Activated T-cell treated with anti-CD3 and anti-CD28 coated beads, Interleukin-2, amount 50 U/mL, for 72 hours (primary cell): ENCODE measurements around the gene KIF26B. TPM values are rescaled to one million over a fixed set of nuclear protein-coding genes. Genes with fewer than 3 reads are reported as not detected.

ENCODE experiments used
- ATAC-seq, 2 donors: fragments of 150-1000 bp; cut with Tn5 transposase; replicated peaks in 1 of 2; 2 replicates each; pipeline ENCODE4 v1.10.0; 2021; ENCODE audit warnings: moderate library complexity in 2 of 2, mild to moderate bottlenecking in 1 of 2
- DNase-seq, 2 donors: peaks; one replicate each; pipeline ENCODE4 v3.0.0; 2021 to 2022; ENCODE audit warnings: mixed read lengths in 1 of 2
- H3K27ac Mint-ChIP-seq: one replicate; pipeline ENCODE4 v1.8.0; 2022; ENCODE audit warnings: mild to moderate bottlenecking, moderate library complexity, mixed read lengths
- H3K27me3 Mint-ChIP-seq: one replicate; pipeline ENCODE4 v1.8.0; 2022; ENCODE audit warnings: low read depth, mixed read lengths
- H3K36me3 Mint-ChIP-seq, 2 donors: one replicate each; pipeline ENCODE4 v1.8.0; 2022; ENCODE audit warnings: mixed read lengths in 2 of 2, mild to moderate bottlenecking in 1 of 2; ENCODE audit not compliant: insufficient read depth in 2 of 2
- H3K4me1 Mint-ChIP-seq: one replicate; pipeline ENCODE4 v1.8.0; 2022; ENCODE audit warnings: low read depth, mixed read lengths
- H3K4me3 Mint-ChIP-seq, 2 donors: one replicate each; pipeline ENCODE4 v1.8.0; 2022; ENCODE audit warnings: mild to moderate bottlenecking in 2 of 2, mixed read lengths in 2 of 2, moderate library complexity in 2 of 2
- H3K9me3 Mint-ChIP-seq, 2 donors: one replicate each; pipeline ENCODE4 v1.8.0; 2022; ENCODE audit warnings: mixed read lengths in 2 of 2
- total RNA-seq, 2 donors: library from RNA; stranded (reverse); gene quantifications; one replicate each; pipeline ENCODE4 v1.2.3, GENCODE V29; 2022

The KIF26B gene
- total RNA-seq, 2 donors from 2014 or later = 0.25 to 0.34 TPM

DNA sequence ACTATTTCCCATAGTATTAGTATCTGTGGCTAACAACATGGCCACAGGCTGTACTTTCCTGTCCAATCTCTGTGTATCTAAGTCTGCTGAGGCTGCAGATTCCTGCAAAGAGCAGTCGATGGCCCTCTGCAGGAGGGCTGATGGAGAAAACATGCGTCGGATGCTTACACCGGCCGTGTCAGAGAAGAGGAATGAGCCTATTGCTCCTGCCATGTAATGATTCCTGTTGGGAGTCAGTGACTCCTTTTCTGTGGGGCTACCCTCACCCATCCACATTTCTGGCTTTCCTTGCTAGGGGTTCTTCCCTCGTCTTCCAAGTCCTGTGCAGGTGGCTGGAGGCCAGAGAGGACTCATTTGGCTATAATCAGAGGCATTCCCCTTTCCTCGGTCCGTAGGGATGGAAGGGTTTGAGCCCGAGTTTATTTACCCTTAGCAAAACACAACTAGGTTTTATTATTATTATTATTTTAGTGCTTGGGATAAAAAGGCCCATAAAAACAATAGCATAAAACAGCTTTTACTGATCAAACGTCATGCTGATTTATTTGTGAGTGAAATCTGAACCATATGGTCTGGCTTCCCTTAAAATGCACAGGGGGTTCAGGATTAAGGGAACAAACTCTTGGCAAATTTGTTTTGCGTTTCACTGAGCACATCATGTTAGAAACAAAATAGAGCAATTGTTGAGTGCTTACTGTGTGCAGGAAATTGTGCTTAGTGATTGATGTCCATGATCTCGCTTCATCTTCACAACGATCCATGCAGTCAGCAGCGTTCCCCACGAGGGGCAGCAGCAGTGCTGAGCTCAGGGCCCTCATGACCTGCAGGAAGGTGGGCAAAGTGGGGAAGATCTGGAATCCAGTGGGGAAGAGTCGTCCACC, 70.8 kb downstream of the KIF26B start:
- DNase-seq (no peak), ATAC-seq (no peak)
- no peaks in the 10 kb centered on the region for H3K4me1 Mint-ChIP-seq
- H3K36me3 Mint-ChIP-seq = no peaks in the 10 kb centered on the region
- no peak overlapping the region for H3K4me3 Mint-ChIP-seq
- no peaks in the 10 kb centered on the region for H3K9me3 Mint-ChIP-seq
- H3K27me3 Mint-ChIP-seq = no peaks in the 10 kb centered on the region
- no peak overlapping the region for H3K27ac Mint-ChIP-seq

DNA sequence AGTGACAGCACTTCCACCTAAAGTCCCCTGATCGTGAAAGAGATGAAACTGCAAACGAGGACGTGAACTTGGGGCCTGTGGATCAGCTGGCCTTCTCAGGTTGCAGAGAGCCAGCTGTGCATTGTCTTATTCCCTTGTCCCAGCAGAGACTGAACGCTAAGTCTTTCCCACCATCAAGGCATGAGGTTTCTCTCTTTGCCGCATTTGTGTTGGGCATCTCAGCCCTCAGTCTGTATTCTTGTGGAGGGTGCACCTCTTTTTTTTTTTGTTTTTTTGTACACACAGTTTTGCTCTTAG, 71.4 kb downstream of the KIF26B start:
- DNase-seq = no peak
- no peaks in the 10 kb centered on the region for H3K36me3 Mint-ChIP-seq
- no peaks in the 10 kb centered on the region for H3K27me3 Mint-ChIP-seq
- H3K4me3 Mint-ChIP-seq = no peak overlapping the region
- no peak overlapping the region for H3K27ac Mint-ChIP-seq
- H3K4me1 Mint-ChIP-seq = no peaks in the 10 kb centered on the region
- no peak for ATAC-seq
- H3K9me3 Mint-ChIP-seq = no peaks in the 10 kb centered on the region

DNA sequence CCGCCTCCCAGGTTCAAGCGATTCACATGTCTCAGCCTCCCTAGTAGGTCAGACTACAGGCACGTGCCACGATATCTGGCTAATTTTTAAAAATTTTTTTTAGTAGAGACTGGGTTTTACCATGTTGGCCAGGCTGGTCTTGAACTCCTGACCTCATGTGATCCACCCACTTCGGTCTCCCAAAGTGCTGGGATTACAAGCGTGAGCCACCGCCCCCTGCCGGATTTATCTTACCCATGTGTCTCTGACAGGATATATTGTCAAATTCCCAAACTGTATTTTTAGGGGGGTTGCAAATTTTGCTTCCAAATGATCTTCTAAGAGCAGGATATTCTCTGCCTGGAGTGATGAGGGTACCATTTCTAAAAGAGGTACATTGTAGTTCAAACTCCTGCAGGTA, 74.3 kb downstream of the KIF26B start:
- no peaks in the 10 kb centered on the region for H3K36me3 Mint-ChIP-seq
- no peak overlapping the region for H3K27ac Mint-ChIP-seq
- ATAC-seq = no peak
- no peak overlapping the region for H3K4me3 Mint-ChIP-seq
- H3K4me1 Mint-ChIP-seq = no peaks in the 10 kb centered on the region
- no peaks in the 10 kb centered on the region for H3K27me3 Mint-ChIP-seq
- no peak for DNase-seq
- H3K9me3 Mint-ChIP-seq = no peaks in the 10 kb centered on the region

DNA sequence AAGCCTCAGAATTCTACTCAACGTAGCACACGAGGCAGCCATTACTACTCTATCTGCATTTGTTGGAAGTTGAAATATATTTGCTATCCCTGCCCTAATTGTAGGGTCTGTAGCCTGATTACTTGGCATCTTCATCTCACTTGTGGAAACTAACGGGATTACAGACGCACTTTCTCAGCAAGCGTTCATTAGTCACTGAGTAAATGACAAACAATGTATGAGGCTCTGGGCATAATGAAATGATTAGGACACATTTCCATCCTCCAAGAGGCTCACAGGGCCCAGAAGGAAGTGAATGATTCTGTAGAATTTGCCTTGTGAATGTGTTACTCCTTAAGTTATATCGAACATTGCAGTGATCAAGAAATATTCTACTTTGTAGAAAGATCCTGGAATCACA, 78.1 kb downstream of the KIF26B start:
- no peak overlapping the region for H3K27ac Mint-ChIP-seq
- H3K4me3 Mint-ChIP-seq = no peak overlapping the region
- no peaks in the 10 kb centered on the region for H3K4me1 Mint-ChIP-seq
- no peak for DNase-seq
- no peaks in the 10 kb centered on the region for H3K9me3 Mint-ChIP-seq
- ATAC-seq = no peak
- no peaks in the 10 kb centered on the region for H3K27me3 Mint-ChIP-seq
- H3K36me3 Mint-ChIP-seq = no peaks in the 10 kb centered on the region

DNA sequence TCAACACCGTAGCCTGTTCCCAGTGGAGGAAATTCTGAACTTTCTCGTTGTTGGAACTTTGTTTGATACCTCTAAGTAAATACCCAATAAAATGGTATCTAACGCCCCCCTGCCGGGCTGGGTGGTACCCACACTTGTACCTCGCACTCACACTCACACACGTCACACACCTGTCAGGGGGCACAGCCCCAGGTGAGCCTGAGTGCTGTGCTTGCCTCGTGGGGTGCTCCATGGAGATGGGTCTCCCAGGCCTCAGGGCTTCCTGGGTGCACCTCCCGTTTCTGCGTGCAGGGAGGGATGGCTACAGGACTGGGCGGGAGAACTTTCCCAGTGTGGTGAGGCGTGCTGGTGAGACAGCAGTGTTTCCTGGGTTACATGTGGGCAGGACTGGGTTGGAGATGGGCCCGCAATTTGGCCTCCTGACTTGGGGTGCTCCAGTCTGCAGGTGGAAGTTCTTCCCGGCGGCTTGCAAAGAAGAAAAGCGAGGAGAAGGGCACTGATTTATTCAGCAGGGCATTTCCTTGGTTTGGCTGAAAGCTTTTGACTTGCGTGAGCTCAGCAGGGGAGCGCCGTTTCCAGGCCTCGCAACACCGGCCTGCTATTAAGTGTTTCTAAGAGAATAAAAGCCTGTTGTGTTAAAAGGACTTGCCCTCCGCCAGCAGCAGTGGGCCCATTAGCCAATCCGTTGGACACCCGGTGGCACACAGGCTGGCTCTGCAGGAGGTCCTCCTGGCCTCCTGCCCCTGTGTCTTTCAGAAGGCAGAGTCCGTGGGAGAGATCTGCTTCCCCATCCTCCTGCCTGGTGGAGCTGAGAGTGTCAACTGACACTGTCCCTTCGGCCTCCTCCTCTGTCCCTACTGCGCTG, 79.7 kb downstream of the KIF26B start:
- no peak for DNase-seq
- ATAC-seq = no peak
- Mint-ChIP-seq H3K36me3 (no peaks in the 10 kb centered on the region), H3K27me3 (no peaks in the 10 kb centered on the region), H3K4me1 (no peaks in the 10 kb centered on the region), H3K9me3 (no peaks in the 10 kb centered on the region), H3K27ac (no peak overlapping the region), H3K4me3 (no peak overlapping the region)

DNA sequence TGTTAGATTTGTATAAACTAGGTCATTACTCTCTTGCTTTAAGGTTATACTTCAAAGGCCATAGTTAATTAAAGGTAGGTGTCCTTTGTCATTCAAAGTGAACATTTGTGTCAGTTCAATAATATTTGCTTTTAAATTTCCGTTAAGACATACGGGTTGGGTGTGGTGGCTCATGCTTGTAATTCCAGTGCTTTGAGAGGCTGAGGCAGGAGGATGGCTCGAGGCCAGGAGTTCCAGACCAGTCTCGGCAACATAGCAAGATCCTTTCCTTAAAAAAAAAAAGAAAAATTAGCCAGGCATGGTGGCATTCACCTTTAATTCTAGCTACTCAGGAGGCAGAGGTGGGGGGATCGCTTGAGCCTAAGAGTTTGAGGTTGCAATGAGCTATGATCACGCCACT, 80.4 kb downstream of the KIF26B start:
- ATAC-seq (no peak), DNase-seq (no peak)
- Mint-ChIP-seq H3K27ac (no peak overlapping the region), H3K4me1 (no peaks in the 10 kb centered on the region), H3K36me3 (no peaks in the 10 kb centered on the region), H3K9me3 (no peaks in the 10 kb centered on the region), H3K4me3 (no peak overlapping the region), H3K27me3 (no peaks in the 10 kb centered on the region)

DNA sequence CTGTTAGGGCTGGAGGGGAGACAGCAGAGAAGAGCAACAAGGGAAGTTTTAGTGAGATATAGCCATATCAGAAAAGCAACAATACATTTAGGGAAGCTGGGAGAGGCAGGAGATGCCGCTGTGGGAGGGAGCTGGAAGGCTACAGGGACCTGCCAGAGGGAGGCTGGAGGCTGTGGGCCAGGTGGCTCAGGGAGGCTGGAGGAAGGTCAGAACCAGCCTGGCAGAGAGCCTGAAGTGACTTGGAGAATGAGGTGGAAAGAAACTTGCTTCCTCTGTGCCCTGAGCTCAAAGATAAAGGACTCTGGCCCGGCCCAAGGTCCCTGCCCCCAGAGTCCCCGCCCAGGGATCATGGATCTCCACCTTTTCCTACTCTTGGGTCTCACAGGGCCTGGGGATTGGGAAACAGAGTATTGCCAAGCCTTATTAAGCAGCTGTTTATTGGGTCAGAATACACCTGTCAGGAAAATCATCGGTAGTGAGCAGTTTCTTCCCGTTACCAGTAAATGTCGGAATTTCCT, 85.9 kb downstream of the KIF26B start:
- Mint-ChIP-seq H3K36me3 (no peaks in the 10 kb centered on the region), H3K4me1 (no peaks in the 10 kb centered on the region), H3K27me3 (no peaks in the 10 kb centered on the region), H3K4me3 (no peak overlapping the region), H3K27ac (no peak overlapping the region), H3K9me3 (no peaks in the 10 kb centered on the region)
- no peak for ATAC-seq
- DNase-seq = no peak

DNA sequence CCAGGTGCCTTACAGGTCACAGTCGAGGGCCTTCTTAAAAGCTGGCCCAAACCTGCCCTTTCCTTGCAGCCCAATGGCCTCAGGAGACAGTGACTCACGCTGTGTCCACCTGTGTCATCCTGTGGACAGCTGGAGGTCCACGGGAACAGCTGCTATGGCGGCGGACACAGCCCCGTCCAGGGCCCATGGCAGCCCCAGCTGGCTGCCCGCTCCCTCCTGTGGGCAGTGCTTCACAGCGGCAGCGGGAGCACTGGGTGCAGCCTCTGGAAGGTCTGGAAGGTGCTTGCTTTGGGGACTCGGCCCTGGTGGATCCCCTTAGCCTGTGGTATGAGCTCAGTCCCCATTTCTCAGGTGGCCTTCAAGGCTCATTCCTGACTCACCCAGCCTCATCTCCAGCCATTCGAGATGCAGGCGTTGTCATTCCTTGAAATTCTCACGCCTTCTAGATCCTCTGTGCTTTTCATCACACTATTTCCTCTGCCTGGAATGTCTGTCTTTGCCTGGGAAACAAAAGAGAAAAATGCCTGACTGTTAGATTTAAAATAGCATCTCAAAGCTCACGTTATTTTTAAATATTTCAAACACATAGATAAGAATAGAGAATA, 86.8 kb downstream of the KIF26B start:
- H3K36me3 Mint-ChIP-seq = no peaks in the 10 kb centered on the region
- no peaks in the 10 kb centered on the region for H3K4me1 Mint-ChIP-seq
- DNase-seq (no peak), ATAC-seq (no peak)
- H3K4me3 Mint-ChIP-seq = no peak overlapping the region
- H3K9me3 Mint-ChIP-seq = no peaks in the 10 kb centered on the region
- no peaks in the 10 kb centered on the region for H3K27me3 Mint-ChIP-seq
- no peak overlapping the region for H3K27ac Mint-ChIP-seq

DNA sequence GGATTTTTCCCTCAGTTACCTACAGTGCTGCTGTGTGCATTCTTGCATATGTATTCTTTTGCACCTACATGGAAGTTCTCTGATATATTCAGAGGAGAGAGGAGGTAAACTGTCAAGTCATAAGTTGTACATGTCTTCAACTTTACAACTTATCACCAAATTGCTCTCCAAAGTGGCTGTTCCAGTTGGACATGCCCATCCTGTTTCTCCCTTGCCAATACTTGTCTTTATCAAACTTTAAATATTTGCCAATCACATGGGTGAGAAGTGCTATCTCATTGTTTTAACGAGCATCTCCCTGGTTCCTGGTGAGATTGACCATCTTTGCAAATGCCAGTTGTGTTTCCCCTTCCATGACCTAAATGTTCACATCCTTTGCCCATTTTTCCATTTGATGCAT, 88.2 kb downstream of the KIF26B start:
- Mint-ChIP-seq H3K4me3 (no peak overlapping the region), H3K36me3 (no peaks in the 10 kb centered on the region), H3K27ac (no peak overlapping the region), H3K9me3 (no peaks in the 10 kb centered on the region), H3K4me1 (no peaks in the 10 kb centered on the region), H3K27me3 (no peaks in the 10 kb centered on the region)
- ATAC-seq (no peak), DNase-seq (no peak)

DNA sequence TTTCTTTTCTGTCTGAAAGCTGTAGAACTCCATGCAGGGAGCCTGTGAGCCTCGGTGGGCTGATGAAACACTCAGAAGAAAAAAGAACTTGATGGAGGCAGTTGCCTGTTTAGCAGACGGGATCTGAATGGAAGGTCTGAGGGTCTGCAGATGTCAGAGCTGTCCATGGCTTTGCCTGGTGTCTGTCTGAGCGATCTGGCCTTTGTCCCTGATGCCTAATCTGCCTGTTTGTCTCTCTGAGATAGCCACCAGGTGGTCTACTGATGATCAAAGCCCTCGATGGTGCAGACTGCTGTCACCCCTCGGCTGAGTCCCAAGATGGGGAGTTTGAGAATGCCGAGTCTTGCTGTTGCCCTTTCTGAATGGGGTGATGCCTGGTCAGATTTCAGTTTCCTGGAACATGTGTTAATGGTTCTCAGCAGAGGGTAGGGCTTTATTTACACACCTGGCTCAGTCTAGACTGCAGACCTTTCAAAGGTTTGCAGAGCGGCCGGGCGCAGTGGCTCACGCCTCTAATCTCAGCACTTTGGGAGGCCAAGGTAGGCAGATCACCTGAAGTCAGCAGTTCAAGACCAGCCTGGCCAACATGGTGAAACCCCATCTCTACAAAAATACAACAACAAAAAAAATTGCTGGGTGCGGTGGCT, 90.4 kb downstream of the KIF26B start:
- no peaks in the 10 kb centered on the region for H3K27me3 Mint-ChIP-seq

DNA sequence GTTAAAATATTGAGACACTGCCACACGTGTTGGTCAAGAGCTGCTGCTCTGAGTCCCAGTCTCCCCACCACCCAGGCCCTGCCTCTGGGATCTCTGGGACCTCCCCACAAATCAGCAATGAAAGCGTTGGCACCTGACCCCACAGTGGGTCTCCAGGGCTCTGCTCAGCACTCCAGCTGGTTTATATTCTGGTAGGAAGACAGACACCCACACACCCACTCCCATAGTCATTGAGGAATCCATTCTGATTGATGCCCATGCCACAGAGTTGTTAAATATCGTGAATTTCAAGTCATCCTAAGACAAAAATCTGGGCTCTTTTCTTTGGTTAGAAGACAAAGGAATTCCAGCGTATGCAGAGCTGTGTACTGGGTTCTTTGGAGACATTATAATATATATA, 91.6 kb downstream of the KIF26B start:
- ATAC-seq (no peak), DNase-seq (no peak)
- Mint-ChIP-seq H3K4me3 (no peak overlapping the region), H3K9me3 (no peaks in the 10 kb centered on the region), H3K36me3 (no peaks in the 10 kb centered on the region), H3K27ac (no peak overlapping the region), H3K27me3 (no peaks in the 10 kb centered on the region), H3K4me1 (no peaks in the 10 kb centered on the region)

More for the DNA sequence above, 90.4 kb downstream of the KIF26B start:
- Mint-ChIP-seq H3K4me1 (no peaks in the 10 kb centered on the region), H3K4me3 (no peak overlapping the region), H3K9me3 (no peaks in the 10 kb centered on the region), H3K36me3 (no peaks in the 10 kb centered on the region), H3K27ac (no peak overlapping the region)
- DNase-seq = no peak
- ATAC-seq = no peak

DNA sequence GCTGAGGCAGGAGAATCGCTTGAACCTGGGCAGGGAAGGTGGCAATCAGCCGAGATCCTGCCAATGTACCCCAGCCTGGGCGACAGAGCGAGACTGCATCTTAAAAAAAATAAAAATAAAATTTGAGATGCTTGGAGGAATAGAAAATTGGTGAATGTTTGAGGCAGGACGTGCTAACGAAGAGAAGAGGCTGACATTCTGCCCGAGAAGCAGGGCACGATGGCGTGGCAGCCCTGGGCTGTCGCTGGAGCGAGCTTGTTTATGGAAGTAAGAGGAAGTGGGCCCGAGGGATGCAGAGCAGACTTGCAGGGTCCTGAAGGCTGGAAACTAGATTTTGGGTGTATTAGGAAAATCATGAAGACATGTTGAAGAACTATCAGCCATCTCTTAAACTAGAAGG, 92.6 kb downstream of the KIF26B start:
- no peak overlapping the region for H3K27ac Mint-ChIP-seq
- DNase-seq (no peak), ATAC-seq (no peak)
- H3K27me3 Mint-ChIP-seq = no peaks in the 10 kb centered on the region
- H3K9me3 Mint-ChIP-seq = no peaks in the 10 kb centered on the region
- no peaks in the 10 kb centered on the region for H3K36me3 Mint-ChIP-seq
- H3K4me1 Mint-ChIP-seq = no peaks in the 10 kb centered on the region
- H3K4me3 Mint-ChIP-seq = no peak overlapping the region

DNA sequence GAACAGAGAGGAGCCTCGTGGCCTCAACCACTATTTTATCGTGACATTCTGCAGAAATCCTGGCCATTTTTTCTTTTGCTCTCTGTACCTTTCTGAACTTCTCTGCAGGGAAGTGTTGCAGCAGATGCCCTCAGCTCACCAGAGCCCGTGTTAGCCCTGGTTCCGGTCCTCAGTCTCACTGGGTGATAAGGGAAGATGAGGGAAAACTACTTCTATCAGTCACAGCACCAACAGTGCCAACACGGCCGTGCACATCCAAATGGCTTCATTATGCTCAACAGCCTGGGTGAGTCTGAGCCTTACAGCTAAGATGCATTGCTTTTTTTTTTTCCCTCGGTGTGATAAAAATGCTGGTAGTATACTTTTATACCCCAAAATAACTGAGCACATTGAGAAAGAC, 93.0 kb downstream of the KIF26B start:
- H3K27me3 Mint-ChIP-seq = no peaks in the 10 kb centered on the region
- ATAC-seq (no peak), DNase-seq (no peak)
- peaks cover 0 to 2% of the 10 kb centered on the region in 2 donors for H3K9me3 Mint-ChIP-seq
- no peak overlapping the region for H3K27ac Mint-ChIP-seq
- H3K4me1 Mint-ChIP-seq = no peaks in the 10 kb centered on the region
- H3K36me3 Mint-ChIP-seq = no peaks in the 10 kb centered on the region
- no peak overlapping the region for H3K4me3 Mint-ChIP-seq
